ENCODE data around the gene SARDH.

DNA sequence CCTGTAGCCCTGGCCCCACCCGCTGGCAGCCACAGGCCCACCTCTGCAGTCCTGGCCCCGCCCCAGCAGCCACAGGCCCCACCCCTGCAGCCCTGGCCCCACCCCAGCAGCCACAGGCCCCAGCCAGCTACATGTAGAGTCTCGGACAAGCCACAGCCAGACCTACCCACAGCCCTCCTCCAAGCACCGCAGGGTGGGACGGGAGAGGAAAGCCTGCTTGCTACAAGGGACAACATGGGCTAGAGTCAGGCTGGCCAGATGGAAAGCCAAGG is 49.5 kb upstream of the SARDH start:
- TF ChIP-seq, protein P1, sequence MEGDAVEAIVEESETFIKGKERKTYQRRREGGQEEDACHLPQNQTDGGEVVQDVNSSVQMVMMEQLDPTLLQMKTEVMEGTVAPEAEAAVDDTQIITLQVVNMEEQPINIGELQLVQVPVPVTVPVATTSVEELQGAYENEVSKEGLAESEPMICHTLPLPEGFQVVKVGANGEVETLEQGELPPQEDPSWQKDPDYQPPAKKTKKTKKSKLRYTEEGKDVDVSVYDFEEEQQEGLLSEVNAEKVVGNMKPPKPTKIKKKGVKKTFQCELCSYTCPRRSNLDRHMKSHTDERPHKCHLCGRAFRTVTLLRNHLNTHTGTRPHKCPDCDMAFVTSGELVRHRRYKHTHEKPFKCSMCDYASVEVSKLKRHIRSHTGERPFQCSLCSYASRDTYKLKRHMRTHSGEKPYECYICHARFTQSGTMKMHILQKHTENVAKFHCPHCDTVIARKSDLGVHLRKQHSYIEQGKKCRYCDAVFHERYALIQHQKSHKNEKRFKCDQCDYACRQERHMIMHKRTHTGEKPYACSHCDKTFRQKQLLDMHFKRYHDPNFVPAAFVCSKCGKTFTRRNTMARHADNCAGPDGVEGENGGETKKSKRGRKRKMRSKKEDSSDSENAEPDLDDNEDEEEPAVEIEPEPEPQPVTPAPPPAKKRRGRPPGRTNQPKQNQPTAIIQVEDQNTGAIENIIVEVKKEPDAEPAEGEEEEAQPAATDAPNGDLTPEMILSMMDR (IDR thresholded peaks at IDR 0.05), result no peak
- TF ChIP-seq POLR2A (IDR thresholded peaks at IDR 0.05), result no peak
- TF ChIP-seq POLR2AphosphoS5 (IDR thresholded peaks at IDR 0.05), result no peak
